Hepatocyte (in vitro differentiated cells): ENCODE results near the gene RPL29. TPM values are rescaled to one million over a fixed set of nuclear protein-coding genes. Genes with fewer than 3 reads are reported as not detected.

ENCODE experiments used
- DNase-seq: peaks from one replicate; pipeline ENCODE4 v3.0.0-alpha.2; 2016; ENCODE audit warnings: low spot score
- H2AFZ ChIP-seq: fragments of 200-600 bp; sonication (generic); 2 replicates; pipeline ENCODE4 v1.6.0; 2016; ENCODE audit warnings: antibody characterized with exemption, mild to moderate bottlenecking
- H3K27ac ChIP-seq: fragments of 200-600 bp; sonication (generic); 2 replicates; pipeline ENCODE4 v1.5.1; 2016; ENCODE audit warnings: mild to moderate bottlenecking
- H3K27me3 ChIP-seq: fragments of 200-600 bp; sonication (generic); 2 replicates; pipeline ENCODE4 v1.6.1; 2016
- H3K36me3 ChIP-seq: fragments of 200-600 bp; sonication (generic); replicated peaks from 2 replicates; pipeline ENCODE4 v1.5.1; 2016; ENCODE audit warnings: low read depth; ENCODE audit not compliant: insufficient read depth
- H3K4me1 ChIP-seq: fragments of 200-600 bp; sonication (generic); 2 replicates; pipeline ENCODE4 v1.5.1; 2016; ENCODE audit warnings: mild to moderate bottlenecking, moderate library complexity; ENCODE audit not compliant: insufficient read depth
- H3K4me2 ChIP-seq: fragments of 200-600 bp; sonication (generic); 2 replicates; pipeline ENCODE4 v1.6.0; 2016
- H3K4me3 ChIP-seq: fragments of 200-600 bp; sonication (generic); 2 replicates; pipeline ENCODE4 v1.5.1; 2016; ENCODE audit warnings: mild to moderate bottlenecking
- H3K79me2 ChIP-seq: fragments of 200-600 bp; sonication (generic); 2 replicates; pipeline ENCODE4 v1.6.0; 2017; ENCODE audit warnings: mild to moderate bottlenecking
- H3K9me2 ChIP-seq: fragments of 200-600 bp; sonication (generic); replicated peaks from 2 replicates; pipeline ENCODE4 v1.6.0; 2017; ENCODE audit warnings: mild to moderate bottlenecking; ENCODE audit not compliant: insufficient read depth
- H3K9me3 ChIP-seq: fragments of 200-600 bp; sonication (generic); 2 replicates; pipeline ENCODE4 v1.5.1; 2016; ENCODE audit warnings: low read depth, mild to moderate bottlenecking
- H4K20me1 ChIP-seq: fragments of 200-600 bp; sonication (generic); 2 replicates; pipeline ENCODE4 v1.6.0; 2016; ENCODE audit warnings: mild to moderate bottlenecking; ENCODE audit not compliant: insufficient read depth, poor library complexity, severe bottlenecking
- CTCF ChIP-seq: fragments of 200-600 bp; sonication (generic); IDR thresholded peaks from 2 replicates; pipeline ENCODE4 v1.5.1; 2016; ENCODE audit warnings: antibody characterized with exemption, mild to moderate bottlenecking; ENCODE audit not compliant: poor library complexity
- EZH2 ChIP-seq: fragments of 200-600 bp; sonication (generic); IDR thresholded peaks from 2 replicates; pipeline ENCODE4 v1.6.1; 2016; ENCODE audit warnings: antibody characterized with exemption, mild to moderate bottlenecking, borderline replicate concordance
- EZH2phosphoT487 ChIP-seq: fragments of 200-600 bp; sonication (generic); IDR thresholded peaks from one replicate; pipeline ENCODE4 v1.6.1; 2018; ENCODE audit warnings: antibody characterized with exemption, mild to moderate bottlenecking, low read depth, moderate library complexity; ENCODE audit not compliant: unreplicated experiment, severe bottlenecking
- WGBS: methylation state at CpG from one replicate; pipeline ENCODE4 v1.1.6; 2016; ENCODE audit warnings: low lambda C conversion rate; ENCODE audit errors: missing lambda C conversion rate; 5-methylcytosine and 5-hydroxymethylcytosine counted together
- polyA plus RNA-seq: library from polyadenylated mRNA; unstranded; fragments of >200 nt; fragmentation: Nextera tagmentation; extraction: Ambion mirVana; gene quantifications from 2 replicates; pipeline ENCODE4 v1.2.1, GENCODE V29; 2016
- total RNA-seq: library from RNA; depleted of rRNA; stranded (reverse); fragments of >200 nt; gene quantifications from 2 replicates; pipeline ENCODE4 v1.2.3, GENCODE V29; 2014

RPL29 gene
- total and polyA plus RNA-seq, 2 experiments from 2014 or later: 786 to 981 TPM

DNA sequence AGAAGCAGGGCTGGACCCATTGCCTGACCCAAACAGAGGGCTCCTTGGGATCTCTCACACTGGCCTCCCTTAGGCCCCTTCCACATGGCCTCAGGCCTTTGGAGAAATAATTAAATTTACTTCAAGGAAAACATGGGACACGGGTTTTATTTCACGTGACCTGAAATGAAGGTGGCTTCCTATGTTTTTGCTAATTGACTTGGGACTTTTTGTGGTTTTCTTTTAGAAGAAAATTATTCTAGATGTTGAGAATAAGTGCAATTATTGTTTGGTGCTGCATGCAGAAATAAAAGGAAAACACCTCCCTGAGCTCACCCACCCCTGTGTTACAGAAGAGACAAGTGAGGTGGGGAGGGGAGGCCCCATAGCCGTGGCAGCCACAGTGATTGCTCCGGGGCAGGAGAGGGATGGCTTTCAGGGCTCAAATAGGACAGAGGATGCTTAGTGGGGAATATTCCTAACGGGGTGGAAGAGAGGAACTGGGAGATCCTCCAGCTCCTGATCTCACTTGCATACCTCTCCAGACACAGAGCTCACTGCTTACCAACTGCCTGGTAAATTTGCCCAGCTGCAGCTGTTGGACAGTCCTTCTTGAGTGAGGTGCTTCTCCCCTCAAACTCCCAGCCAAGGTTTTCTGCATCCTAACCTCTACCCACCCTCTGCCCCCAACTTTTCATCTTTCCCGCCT, 29.2 kb upstream of the RPL29 start:
- WGBS: 84% methylated on average over 6 of the region's 6 CpGs
- no peaks in the 10 kb centered on the region for H3K9me3 ChIP-seq
- H3K9me2 ChIP-seq: no peaks in the 10 kb centered on the region
- H3K27ac ChIP-seq: no peak overlapping the region
- H3K79me2 ChIP-seq: no peaks in the 10 kb centered on the region
- H3K4me3 ChIP-seq: no peak overlapping the region
- H3K4me2 ChIP-seq: no peak overlapping the region
- no peaks in the 10 kb centered on the region for H3K27me3 ChIP-seq
- TF ChIP-seq EZH2phosphoT487: no peak
- no peaks in the 10 kb centered on the region for H3K36me3 ChIP-seq
- no peaks in the 10 kb centered on the region for H3K4me1 ChIP-seq
- no peak for DNase-seq
- H2AFZ ChIP-seq: no peak overlapping the region
- H4K20me1 ChIP-seq: no peaks in the 10 kb centered on the region

GRCh38 chr3:52023860-52024764, 28.4 kb upstream of the RPL29 start:
- Histone ChIP-seq H2AFZ (no peak overlapping the region), H3K9me3 (no peaks in the 10 kb centered on the region), H3K4me3 (no peak overlapping the region), H3K36me3 (no peaks in the 10 kb centered on the region), H3K79me2 (no peaks in the 10 kb centered on the region), H4K20me1 (no peaks in the 10 kb centered on the region), H3K27me3 (no peaks in the 10 kb centered on the region), H3K4me1 (no peaks in the 10 kb centered on the region), H3K4me2 (no peak overlapping the region), H3K9me2 (no peaks in the 10 kb centered on the region), H3K27ac (no peak overlapping the region)
- 75% methylated on average over 8 of the region's 8 CpGs for WGBS
- no peak for TF ChIP-seq CTCF
- no peak for TF ChIP-seq EZH2phosphoT487
- TF ChIP-seq EZH2: no peak
- DNase-seq: no peak

GRCh38 chr3:52023101-52023770, 27.5 kb upstream of the RPL29 start:
- Histone ChIP-seq H3K9me3 (no peaks in the 10 kb centered on the region), H4K20me1 (no peaks in the 10 kb centered on the region), H3K4me2 (no peak overlapping the region), H3K9me2 (no peaks in the 10 kb centered on the region), H3K27me3 (no peaks in the 10 kb centered on the region), H2AFZ (no peak overlapping the region), H3K36me3 (no peaks in the 10 kb centered on the region), H3K4me1 (no peaks in the 10 kb centered on the region), H3K79me2 (no peaks in the 10 kb centered on the region), H3K4me3 (no peak overlapping the region), H3K27ac (no peak overlapping the region)
- TF ChIP-seq EZH2phosphoT487: no peak
- TF ChIP-seq CTCF: no peak
- TF ChIP-seq EZH2: no peak
- 96% methylated on average over 3 of the region's 3 CpGs for WGBS
- no peak for DNase-seq
